HCT116 (cell line): ENCODE data around the gene CD160.

Experiments
- ELF1 ChIP-seq: IDR thresholded peaks from 2 replicates; pipeline ENCODE4 v1.6.1; 2012; ENCODE audit warnings: low read depth, borderline replicate concordance
- EZH2 ChIP-seq: fragments of 200-600 bp; sonication (generic); IDR thresholded peaks from 2 replicates; pipeline ENCODE4 v1.6.1; 2017; ENCODE audit warnings: antibody characterized with exemption, mixed run types
- JUND ChIP-seq: IDR thresholded peaks from 2 replicates; pipeline ENCODE4 v1.6.1; 2012
- POLR2A ChIP-seq: IDR thresholded peaks from 2 replicates; pipeline ENCODE4 v1.7.0; 2011; ENCODE audit warnings: borderline replicate concordance; ENCODE audit not compliant: insufficient read depth, insufficient read length; ENCODE audit errors: extremely low read depth
- RAD21 ChIP-seq: IDR thresholded peaks from 2 replicates; pipeline ENCODE4 v1.6.1; 2012; ENCODE audit warnings: low read depth, mild to moderate bottlenecking
- YY1 ChIP-seq: IDR thresholded peaks from 2 replicates; pipeline ENCODE4 v1.6.1; 2011; ENCODE audit warnings: low read length, low read depth, moderate library complexity, mild to moderate bottlenecking; ENCODE audit not compliant: insufficient replicate concordance; ENCODE audit errors: extremely low read depth
- ZFX ChIP-seq: fragments of 450-650 bp; IDR thresholded peaks from 2 replicates; pipeline ENCODE4 v1.6.1; 2017
- ZNF274 ChIP-seq: fragments of 200-500 bp; sonication (Bioruptor generic); IDR thresholded peaks from 2 replicates; pipeline ENCODE4 v1.6.1; 2014; ENCODE audit warnings: mild to moderate bottlenecking, low read depth, low read length, inconsistent platforms
- TF ChIP-seq, protein P1 (sequence below), 3 experiments: fragments of 200-600 bp in 1 of 3; sonication (generic) in 1 of 3; IDR thresholded peaks in 2 of 3; conservative IDR thresholded peaks in 1 of 3; 2 replicates each; pipeline ENCODE4 v1.5.1; 2012 to 2017; ENCODE audit warnings: low read depth in 2 of 3, low read length in 2 of 3, antibody characterized with exemption in 1 of 3, borderline replicate concordance in 1 of 3, control low read depth in 1 of 3, mild to moderate bottlenecking in 1 of 3, mixed read lengths in 1 of 3, mixed run types in 1 of 3, moderate library complexity in 1 of 3; ENCODE audit not compliant: insufficient read depth in 1 of 3

DNA sequence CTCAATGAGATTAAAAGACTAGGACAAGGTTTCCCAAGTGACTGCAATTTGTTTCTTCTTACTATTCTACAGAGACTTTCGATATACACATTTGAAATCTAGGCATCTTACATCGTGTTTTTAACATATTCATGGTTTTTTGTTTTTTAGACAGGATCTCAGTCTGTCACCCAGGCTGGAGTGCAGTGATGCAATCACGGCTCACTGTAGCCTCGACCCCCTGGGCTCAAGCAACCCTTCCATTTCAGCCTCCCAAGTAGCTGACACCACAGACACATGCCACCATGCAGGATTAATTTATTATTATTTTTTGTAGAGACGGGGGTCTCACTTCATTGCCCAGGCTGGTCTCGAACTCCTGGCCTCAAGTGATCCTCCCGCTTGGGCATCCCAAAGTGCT lies 13.7 kb upstream of the CD160 start:
- TF ChIP-seq YY1 = no peak
- TF ChIP-seq, protein P1, sequence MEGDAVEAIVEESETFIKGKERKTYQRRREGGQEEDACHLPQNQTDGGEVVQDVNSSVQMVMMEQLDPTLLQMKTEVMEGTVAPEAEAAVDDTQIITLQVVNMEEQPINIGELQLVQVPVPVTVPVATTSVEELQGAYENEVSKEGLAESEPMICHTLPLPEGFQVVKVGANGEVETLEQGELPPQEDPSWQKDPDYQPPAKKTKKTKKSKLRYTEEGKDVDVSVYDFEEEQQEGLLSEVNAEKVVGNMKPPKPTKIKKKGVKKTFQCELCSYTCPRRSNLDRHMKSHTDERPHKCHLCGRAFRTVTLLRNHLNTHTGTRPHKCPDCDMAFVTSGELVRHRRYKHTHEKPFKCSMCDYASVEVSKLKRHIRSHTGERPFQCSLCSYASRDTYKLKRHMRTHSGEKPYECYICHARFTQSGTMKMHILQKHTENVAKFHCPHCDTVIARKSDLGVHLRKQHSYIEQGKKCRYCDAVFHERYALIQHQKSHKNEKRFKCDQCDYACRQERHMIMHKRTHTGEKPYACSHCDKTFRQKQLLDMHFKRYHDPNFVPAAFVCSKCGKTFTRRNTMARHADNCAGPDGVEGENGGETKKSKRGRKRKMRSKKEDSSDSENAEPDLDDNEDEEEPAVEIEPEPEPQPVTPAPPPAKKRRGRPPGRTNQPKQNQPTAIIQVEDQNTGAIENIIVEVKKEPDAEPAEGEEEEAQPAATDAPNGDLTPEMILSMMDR (IDR thresholded peaks at IDR 0.05 in 2 of 3, conservative IDR thresholded peaks at IDR 0.05 in 1 of 3; ENCODE audit: borderline replicate concordance in 1 of 3, insufficient read depth in 1 of 3, low read depth in 2 of 3, low read length in 2 of 3) = no peak
- TF ChIP-seq EZH2 = no peak
- no peak for TF ChIP-seq ZFX
- TF ChIP-seq RAD21 = no peak
- no peak for TF ChIP-seq JUND
- TF ChIP-seq ELF1 = no peak
- no peak for TF ChIP-seq ZNF274
- TF ChIP-seq POLR2A = no peak
